BLaER1 (cell line): ENCODE results near the gene BCAR1.
"Not testable (repeated sequence)": the region's sequence is repeated elsewhere in the genome, so short reads cannot be mapped to it uniquely, and the experiment has no call there.

ENCODE experiments used
- H3K27ac ChIP-seq: shearing (Covaris generic); formaldehyde crosslinking; 2 replicates; pipeline ENCODE4 v1.8.1; 2022
- H3K27me3 ChIP-seq: shearing (Covaris generic); formaldehyde crosslinking; 2 replicates; pipeline ENCODE4 v1.8.1; 2022
- H3K36me3 ChIP-seq: shearing (Covaris generic); formaldehyde crosslinking; 2 replicates; pipeline ENCODE4 v1.8.1; 2022
- H3K4me1 ChIP-seq: shearing (Covaris generic); formaldehyde crosslinking; 2 replicates; pipeline ENCODE4 v1.8.1; 2022
- H3K4me2 ChIP-seq: shearing (Covaris generic); formaldehyde crosslinking; 2 replicates; pipeline ENCODE4 v1.8.1; 2022
- H3K4me3 ChIP-seq: shearing (Covaris generic); formaldehyde crosslinking; 2 replicates; pipeline ENCODE4 v1.8.1; 2022
- H3K9ac ChIP-seq: shearing (Covaris generic); formaldehyde crosslinking; 2 replicates; pipeline ENCODE4 v1.8.1; 2022
- H3K9me3 ChIP-seq: shearing (Covaris generic); formaldehyde crosslinking; 2 replicates; pipeline ENCODE4 v1.8.1; 2022
- H4K20me1 ChIP-seq: shearing (Covaris generic); formaldehyde crosslinking; 2 replicates; pipeline ENCODE4 v1.8.1; 2022
- Cebpa-rat ChIP-seq: shearing (Covaris generic); IDR thresholded peaks from 2 replicates; pipeline ENCODE4 v1.8.1; 2022

The BCAR1 gene

GRCh38 chr16:75271441-75272096 is 20.1 kb upstream of the BCAR1 start:
- no peak overlapping the region for H3K4me3 ChIP-seq
- H3K9ac ChIP-seq, result no peak overlapping the region
- H3K4me2 ChIP-seq, result peak overlapping the region; percentile 77
- H3K36me3 ChIP-seq, result no peaks in the 10 kb centered on the region
- TF ChIP-seq Cebpa-rat, result no peak
- peaks cover 19% of the 10 kb centered on the region for H3K27me3 ChIP-seq
- peaks cover 7% of the 10 kb centered on the region; the same call in 1 of the 2 replicates for H4K20me1 ChIP-seq
- no peak overlapping the region for H3K27ac ChIP-seq
- peaks cover 23% of the 10 kb centered on the region for H3K4me1 ChIP-seq
- H3K9me3 ChIP-seq, result no peaks in the 10 kb centered on the region

GRCh38 chr16:75269358-75269757 is 17.9 kb upstream of the BCAR1 start:
- not testable (repeated sequence) for H3K27ac ChIP-seq, H3K4me2 ChIP-seq, H3K9me3 ChIP-seq, H3K36me3 ChIP-seq, H3K4me3 ChIP-seq, H3K9ac ChIP-seq
- peaks cover 41% of the 10 kb centered on the region for H3K27me3 ChIP-seq
- H4K20me1 ChIP-seq, result peaks cover 25% of the 10 kb centered on the region; the same call in 1 of the 2 replicates
- peaks cover 38% of the 10 kb centered on the region for H3K4me1 ChIP-seq

- no peak overlapping the region for H3K9ac ChIP-seq
- no peaks in the 10 kb centered on the region for H3K9me3 ChIP-seq
- H3K4me3 ChIP-seq, result no peak overlapping the region
- no peaks in the 10 kb centered on the region for H3K36me3 ChIP-seq
- H3K27ac ChIP-seq, result no peak overlapping the region
- no peak for TF ChIP-seq Cebpa-rat
- H4K20me1 ChIP-seq, result peaks cover 41% of the 10 kb centered on the region
- H3K4me1 ChIP-seq, result peaks cover 47% of the 10 kb centered on the region
- H3K4me2 ChIP-seq, result no peak overlapping the region
- H3K27me3 ChIP-seq, result peaks cover 57% of the 10 kb centered on the region
Measured at GRCh38 chr16:75267631-75268264, 16.3 kb upstream of the BCAR1 start.

GRCh38 chr16:75266738-75267630 is 15.6 kb upstream of the BCAR1 start:
- no peaks in the 10 kb centered on the region for H3K36me3 ChIP-seq
- H3K9me3 ChIP-seq, result no peaks in the 10 kb centered on the region
- peaks cover 45% of the 10 kb centered on the region for H4K20me1 ChIP-seq
- TF ChIP-seq Cebpa-rat, result no peak
- peaks cover 39% of the 10 kb centered on the region for H3K4me1 ChIP-seq
- H3K27me3 ChIP-seq, result peaks cover 65% of the 10 kb centered on the region
- H3K4me3 ChIP-seq, result no peak overlapping the region
- peak overlapping the region; percentile 97 for H3K4me2 ChIP-seq
- H3K27ac ChIP-seq, result no peak overlapping the region
- no peak overlapping the region for H3K9ac ChIP-seq

- peaks cover 34% of the 10 kb centered on the region for H3K4me1 ChIP-seq
- H4K20me1 ChIP-seq, result peaks cover 49% of the 10 kb centered on the region
- H3K36me3 ChIP-seq, result no peaks in the 10 kb centered on the region
- peak overlapping the region; percentile 75 for H3K9ac ChIP-seq
- peak overlapping the region; percentile 75 for H3K4me3 ChIP-seq
- no peaks in the 10 kb centered on the region for H3K9me3 ChIP-seq
- no peak for TF ChIP-seq Cebpa-rat
- H3K27ac ChIP-seq, result peak overlapping the region; percentile 51
- peaks cover 67% of the 10 kb centered on the region for H3K27me3 ChIP-seq
- peak overlapping the region; percentile 97 for H3K4me2 ChIP-seq
Measured at GRCh38 chr16:75265911-75266701, 14.7 kb upstream of the BCAR1 start.

GRCh38 chr16:75264999-75265910 is 13.8 kb upstream of the BCAR1 start:
- peak overlapping the region; percentile 75 for H3K4me3 ChIP-seq

GRCh38 chr16:75264457-75264998 is 13.1 kb upstream of the BCAR1 start:
- Histone ChIP-seq H3K4me3 (peak overlapping the region; percentile 75; the same call in 1 of the 2 replicates), H3K4me1 (peaks cover 34% of the 10 kb centered on the region), H3K27ac (no peak overlapping the region), H3K9ac (no peak overlapping the region), H3K27me3 (peaks cover 70% of the 10 kb centered on the region), H3K4me2 (peak overlapping the region; percentile 97), H3K9me3 (no peaks in the 10 kb centered on the region), H4K20me1 (peaks cover 51% of the 10 kb centered on the region), H3K36me3 (no peaks in the 10 kb centered on the region)
- no peak for TF ChIP-seq Cebpa-rat

More at GRCh38 chr16:75264999-75265910, 13.8 kb upstream of the BCAR1 start:
- peak overlapping the region; percentile 97 for H3K4me2 ChIP-seq
- H3K36me3 ChIP-seq, result no peaks in the 10 kb centered on the region
- peaks cover 70% of the 10 kb centered on the region for H3K27me3 ChIP-seq
- peaks cover 34% of the 10 kb centered on the region for H3K4me1 ChIP-seq
- peaks cover 51% of the 10 kb centered on the region for H4K20me1 ChIP-seq
- no peak for TF ChIP-seq Cebpa-rat
- H3K27ac ChIP-seq, result peak overlapping the region; percentile 51
- no peaks in the 10 kb centered on the region for H3K9me3 ChIP-seq
- peak overlapping the region; percentile 75 for H3K9ac ChIP-seq

GRCh38 chr16:75263963-75264445 is 12.6 kb upstream of the BCAR1 start:
- Histone ChIP-seq H3K4me1 (peaks cover 34% of the 10 kb centered on the region), H3K4me2 (0 out of 2 replicates have a peak overlapping the region, but pooled peaks have one; percentile 1), H3K9me3 (no peaks in the 10 kb centered on the region), H3K27ac (no peak overlapping the region), H3K27me3 (peaks cover 70% of the 10 kb centered on the region), H3K36me3 (no peaks in the 10 kb centered on the region), H3K9ac (no peak overlapping the region), H3K4me3 (no peak overlapping the region), H4K20me1 (peaks cover 54% of the 10 kb centered on the region)
- TF ChIP-seq Cebpa-rat, result no peak
